Psoas muscle (tissue), 8 donors: ENCODE data around the gene SMYD1. TPM values are rescaled to one million over a fixed set of nuclear protein-coding genes. Genes with fewer than 3 reads are reported as not detected.

Experiments
- ATAC-seq, 4 donors: fragments of 200-7000 bp; cut with Tn5 transposase; one replicate each; pipeline ENCODE4 v1.9.1; 2020; ENCODE audit warnings: moderate library complexity in 3 of 4, mild to moderate bottlenecking in 2 of 4
- DNase-seq, 2 donors: peaks; one replicate each; pipeline ENCODE4 v3.0.0-alpha.2; 2020
- H3K27ac ChIP-seq: fragments of 200-600 bp; one replicate; pipeline ENCODE4 v1.8.0; 2022
- H3K27me3 ChIP-seq, 3 donors: fragments of 200-600 bp in 1 of 3; one replicate each; pipeline versions ENCODE4 v1.6.1 to v1.8.0; 2013 to 2022; ENCODE audit warnings: low read length in 2 of 3, mild to moderate bottlenecking in 2 of 3, moderate library complexity in 1 of 3; ENCODE audit not compliant: insufficient read depth in 3 of 3
- H3K36me3 ChIP-seq, 2 donors: fragments of 200-600 bp in 1 of 2; one replicate each; pipeline versions ENCODE4 v1.6.1 to v1.8.0; 2013 to 2022; ENCODE audit warnings: low read depth in 1 of 2, mild to moderate bottlenecking in 1 of 2, moderate library complexity in 1 of 2; ENCODE audit not compliant: insufficient read depth in 1 of 2
- H3K4me1 ChIP-seq: fragments of 200-600 bp; one replicate; pipeline ENCODE4 v1.8.0; 2022
- H3K4me3 ChIP-seq: fragments of 200-600 bp; one replicate; pipeline ENCODE4 v1.8.0; 2022; ENCODE audit warnings: mild to moderate bottlenecking
- H3K9me3 ChIP-seq: fragments of 200-600 bp; one replicate; pipeline ENCODE4 v1.8.0; 2022
- WGBS, 3 donors: extraction: QIAGEN DNeasy Blood & Tissue Kit; methylation state at CpG; one replicate each; pipeline versions ENCODE4 v1.1.6 to v1.1.7; 2013; 5-methylcytosine and 5-hydroxymethylcytosine counted together
- intact Hi-C, 2 donors: fragments of 100-400 bp; cut with DNase I; formaldehyde crosslinking; loops; one replicate each; pipeline versions ENCODE4 v1.11.0 to v1.14.2; 2022
- polyA plus RNA-seq, 3 donors: library from polyadenylated mRNA; stranded (reverse); fragments of 200-250 nt; gene quantifications; one replicate each; pipeline ENCODE4 v1.2.3, GENCODE V29; 2013
- total RNA-seq, 4 donors: library from RNA; stranded (reverse); fragmentation: NEBNext Ultra II Directional in 2 of 4; extraction: Animal tissue kit (Norgen Biotek cat#: 25700) in 2 of 4; gene quantifications; one replicate each; pipeline versions ENCODE4 v1.2.1 to v1.2.4, GENCODE V29; 2021 to 2023
- TF ChIP-seq, protein P1 (sequence below): fragments of 200-600 bp; IDR thresholded peaks from one replicate; pipeline ENCODE4 v1.8.0; 2022; ENCODE audit warnings: antibody characterized with exemption
- donor health status: healthy with polysubstance abuse.
- donor health status: DM: no; HTN: no; CAD: no; lungs with moderate emphysema.
- donor health status: Bipolar disorder and iron deficiency.
- donor health status: healthy.
- donor health status: DM: yes; HTN: yes; CAD: no.
- donor health status: DM: no; HTN: no; CAD: no.
- donor health status: DM: no; HTN: no; CAD: no.
- donor health status: DM: yes; HTN: yes; CAD: no.

Gene SMYD1
- total and polyA plus RNA-seq, 7 donors, result 8.0 to 325 (median 143) TPM

DNA sequence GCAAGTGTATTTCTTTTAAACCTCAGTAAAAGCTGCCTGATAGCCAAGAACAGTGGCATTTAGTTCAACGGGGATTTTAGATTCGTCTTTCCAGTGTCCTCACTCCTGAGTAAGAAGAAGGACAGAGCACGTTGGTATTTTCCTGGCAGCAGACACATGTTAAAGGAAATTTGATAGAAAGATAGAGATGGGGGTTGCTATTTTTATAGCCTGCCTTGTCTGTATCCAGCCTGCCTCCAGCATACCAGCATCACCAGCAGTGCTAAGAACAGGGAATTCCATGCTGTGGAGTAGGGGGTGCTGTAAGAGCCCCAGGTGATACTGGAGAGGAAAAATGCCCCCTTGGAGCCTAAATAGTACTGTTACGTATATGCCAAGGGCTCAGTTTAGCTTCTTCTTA lies 1.1 kb upstream of the SMYD1 start:
- peak; percentile 29 to 58 (median 54) for ATAC-seq
- 24 to 38% (median 24%) methylated on average over 4 of the region's 4 CpGs for WGBS, 3 donors
- intact Hi-C loops, result no loop called here
- Histone ChIP-seq H3K36me3 (no peaks in the 10 kb centered on the region), H3K4me3 (peak overlapping the region; percentile 72), H3K27me3 (no peaks in the 10 kb centered on the region), H3K27ac (peak overlapping the region; percentile 95), H3K9me3 (no peaks in the 10 kb centered on the region), H3K4me1 (peaks cover 13% of the 10 kb centered on the region)
- TF ChIP-seq, protein P1, sequence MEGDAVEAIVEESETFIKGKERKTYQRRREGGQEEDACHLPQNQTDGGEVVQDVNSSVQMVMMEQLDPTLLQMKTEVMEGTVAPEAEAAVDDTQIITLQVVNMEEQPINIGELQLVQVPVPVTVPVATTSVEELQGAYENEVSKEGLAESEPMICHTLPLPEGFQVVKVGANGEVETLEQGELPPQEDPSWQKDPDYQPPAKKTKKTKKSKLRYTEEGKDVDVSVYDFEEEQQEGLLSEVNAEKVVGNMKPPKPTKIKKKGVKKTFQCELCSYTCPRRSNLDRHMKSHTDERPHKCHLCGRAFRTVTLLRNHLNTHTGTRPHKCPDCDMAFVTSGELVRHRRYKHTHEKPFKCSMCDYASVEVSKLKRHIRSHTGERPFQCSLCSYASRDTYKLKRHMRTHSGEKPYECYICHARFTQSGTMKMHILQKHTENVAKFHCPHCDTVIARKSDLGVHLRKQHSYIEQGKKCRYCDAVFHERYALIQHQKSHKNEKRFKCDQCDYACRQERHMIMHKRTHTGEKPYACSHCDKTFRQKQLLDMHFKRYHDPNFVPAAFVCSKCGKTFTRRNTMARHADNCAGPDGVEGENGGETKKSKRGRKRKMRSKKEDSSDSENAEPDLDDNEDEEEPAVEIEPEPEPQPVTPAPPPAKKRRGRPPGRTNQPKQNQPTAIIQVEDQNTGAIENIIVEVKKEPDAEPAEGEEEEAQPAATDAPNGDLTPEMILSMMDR, result no peak
- DNase-seq, result no peak

DNA sequence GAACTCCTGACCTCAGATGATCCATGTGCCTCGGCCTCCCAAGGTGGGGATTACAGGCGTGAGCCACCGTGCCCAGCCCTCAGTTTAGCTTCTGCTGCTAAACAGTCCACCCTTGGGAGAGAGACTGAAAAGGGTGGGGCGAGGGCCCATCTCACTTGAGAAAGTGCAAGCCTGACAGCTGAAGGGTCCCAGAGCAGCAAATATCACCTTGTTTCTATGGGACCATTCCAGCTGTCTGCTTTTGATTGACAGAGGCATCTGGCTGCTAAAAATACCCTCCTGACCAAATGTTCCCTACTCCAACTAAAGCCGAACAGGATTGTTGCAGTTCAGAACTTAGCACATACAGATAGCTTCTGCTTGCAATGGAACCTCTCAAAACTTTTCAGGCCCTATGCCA lies 436 bp upstream of the SMYD1 start:
- Histone ChIP-seq H3K27me3 (no peaks in the 10 kb centered on the region), H3K36me3 (no peaks in the 10 kb centered on the region), H3K4me1 (peaks cover 15% of the 10 kb centered on the region), H3K27ac (peak overlapping the region; percentile 95), H3K9me3 (no peaks in the 10 kb centered on the region), H3K4me3 (peak overlapping the region; percentile 72)
- DNase-seq (peak; percentile 37 to 60), ATAC-seq (peak; percentile 86 to 90 (median 88))
- TF ChIP-seq, protein P1, result no peak
- 14 to 35% (median 28%) methylated on average over 5 of the region's 5 CpGs for WGBS, 3 donors
- intact Hi-C loops, result no loop called here

DNA sequence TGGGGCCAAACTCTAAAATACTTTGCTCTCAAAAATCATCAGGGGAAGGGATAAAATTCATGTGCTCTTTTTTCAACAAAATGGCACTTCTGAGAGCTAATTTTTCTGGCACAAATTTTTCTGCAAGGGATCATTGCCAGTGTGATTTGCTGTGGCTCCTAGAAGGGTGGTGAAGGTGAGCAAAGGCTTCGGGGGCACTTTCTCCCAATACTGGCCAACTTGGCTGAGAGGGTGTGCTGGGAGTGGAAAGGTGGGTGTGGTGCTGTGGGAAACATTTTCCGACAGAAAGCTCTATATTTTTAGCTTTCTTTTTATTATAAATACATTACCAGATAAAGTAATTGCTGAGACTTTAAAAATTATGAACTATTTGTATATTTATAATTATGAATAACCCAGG lies 419 bp downstream of the SMYD1 start:
- DNase-seq (no peak), ATAC-seq (peak in 2 of 4 donors; percentile 34 to 46)
- no peaks in the 10 kb centered on the region for H3K9me3 ChIP-seq
- 25 to 48% (median 29%) methylated on average over 2 of the region's 2 CpGs for WGBS, 3 donors
- peaks cover 15% of the 10 kb centered on the region for H3K4me1 ChIP-seq
- TF ChIP-seq, protein P1, result no peak
- H3K36me3 ChIP-seq, result no peaks in the 10 kb centered on the region
- no peaks in the 10 kb centered on the region for H3K27me3 ChIP-seq
- peak overlapping the region; percentile 95 for H3K27ac ChIP-seq
- intact Hi-C loops, result no loop called here
- peak overlapping the region; percentile 72 for H3K4me3 ChIP-seq

DNA sequence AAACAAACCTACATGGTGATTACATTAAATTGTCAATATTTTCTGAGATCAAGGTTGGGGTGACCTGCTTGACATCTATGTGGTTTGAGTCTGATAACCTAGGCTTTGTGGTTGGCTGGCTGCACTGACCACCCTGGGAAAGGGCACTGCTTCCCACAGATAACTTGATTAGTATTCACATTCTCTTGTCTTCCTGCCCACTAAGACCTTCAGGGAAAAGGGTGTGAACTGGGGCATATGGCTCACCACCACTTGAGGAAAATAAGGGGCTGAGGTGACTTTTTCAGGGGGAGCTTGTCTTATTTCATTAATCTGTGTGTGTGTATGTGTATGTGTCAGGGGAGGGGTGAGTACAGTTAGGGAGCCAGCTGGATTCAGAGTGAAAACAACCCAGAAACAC lies 1.5 kb downstream of the SMYD1 start:
- H3K27me3 ChIP-seq, result no peaks in the 10 kb centered on the region
- H3K4me3 ChIP-seq, result peak overlapping the region; percentile 72
- TF ChIP-seq, protein P1, result no peak
- ATAC-seq, result no peak
- peaks cover 15% of the 10 kb centered on the region for H3K4me1 ChIP-seq
- intact Hi-C loops, result no loop called here
- no peak for DNase-seq
- no peaks in the 10 kb centered on the region for H3K9me3 ChIP-seq
- no peaks in the 10 kb centered on the region for H3K36me3 ChIP-seq
- H3K27ac ChIP-seq, result peak overlapping the region; percentile 95

DNA sequence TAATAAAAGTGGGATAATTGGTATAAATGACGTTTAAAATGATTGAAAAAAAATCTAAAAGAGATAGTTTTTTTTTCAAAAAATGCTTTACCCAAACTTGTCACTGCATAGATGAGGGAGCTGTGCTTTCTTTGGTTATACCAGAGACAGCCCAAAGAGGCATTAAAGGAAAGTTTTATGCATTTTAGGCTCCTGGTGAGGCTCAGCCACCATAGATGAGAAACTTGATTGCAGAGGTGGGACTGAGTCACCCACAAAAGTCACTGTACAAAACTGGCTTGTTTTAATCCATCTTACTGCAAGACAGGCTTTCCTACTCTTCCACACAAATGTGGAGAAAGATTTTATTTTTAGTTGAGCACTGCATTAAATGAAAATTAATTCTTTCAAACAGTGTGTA lies 2.4 kb downstream of the SMYD1 start:
- Histone ChIP-seq H3K4me1 (peaks cover 23% of the 10 kb centered on the region), H3K27me3 (no peaks in the 10 kb centered on the region), H3K4me3 (peak overlapping the region; percentile 72), H3K9me3 (no peaks in the 10 kb centered on the region), H3K27ac (peak overlapping the region; percentile 95), H3K36me3 (no peaks in the 10 kb centered on the region)
- intact Hi-C loops, result no loop called here
- DNase-seq (no peak), ATAC-seq (peak in 1 of 4 donors; percentile 27)
- WGBS, 3 donors, result 41 to 65% (median 46%) methylated on average over 1 of the region's 1 CpG
- TF ChIP-seq, protein P1, result no peak
